ENCODE measurements around the gene METTL24.
A peak's percentile ranks its signal among the peaks of the same experiment; 100 is the strongest.
"Not testable (repeated sequence)": the region's sequence is repeated elsewhere in the genome, so short reads cannot be mapped to it uniquely, and the experiment has no call there.

The METTL24 gene

GRCh38 chr6:110309432-110309831, 48.7 kb downstream of the METTL24 start:
- DNase-seq: not testable (repeated sequence)

- peak; percentile 48 for DNase-seq
Observed at GRCh38 chr6:110307368-110307767, 50.8 kb downstream of the METTL24 start.

- not testable (repeated sequence) for DNase-seq
Observed at GRCh38 chr6:110305832-110306231, 52.3 kb downstream of the METTL24 start.

GRCh38 chr6:110303692-110304091, 54.5 kb downstream of the METTL24 start:
- DNase-seq: not testable (repeated sequence)

- DNase-seq: no peak
Observed at GRCh38 chr6:110298916-110299315, 59.2 kb downstream of the METTL24 start.

GRCh38 chr6:110298411-110298810, 59.7 kb downstream of the METTL24 start:
- DNase-seq: no peak

GRCh38 chr6:110296241-110297025, 61.7 kb downstream of the METTL24 start:
- peak; percentile 44 for DNase-seq

GRCh38 chr6:110295451-110296165, 62.5 kb downstream of the METTL24 start:
- no peak for DNase-seq

- DNase-seq: no peak
Observed at GRCh38 chr6:110287462-110288341, 70.4 kb downstream of the METTL24 start.

- DNase-seq: no peak
Observed at GRCh38 chr6:110285306-110286060, 72.7 kb downstream of the METTL24 start.

GRCh38 chr6:110284855-110285254, 73.3 kb downstream of the METTL24 start:
- no peak for DNase-seq

- DNase-seq: peak; percentile 46
Observed at GRCh38 chr6:110283657-110284056, 74.5 kb downstream of the METTL24 start.

- no peak for DNase-seq
Observed at GRCh38 chr6:110282412-110282811, 75.7 kb downstream of the METTL24 start.

GRCh38 chr6:110277100-110277665, 81.0 kb downstream of the METTL24 start:
- no peak for DNase-seq

GRCh38 chr6:110272781-110273180, 85.4 kb downstream of the METTL24 start:
- DNase-seq: not testable (repeated sequence)

GRCh38 chr6:110271732-110272022, 86.5 kb downstream of the METTL24 start:
- no peak for DNase-seq

- no peak for DNase-seq
Observed at GRCh38 chr6:110270165-110270564, 88.0 kb downstream of the METTL24 start.

GRCh38 chr6:110269623-110270022, 88.5 kb downstream of the METTL24 start:
- DNase-seq: no peak

GRCh38 chr6:110266996-110267395, 91.2 kb downstream of the METTL24 start:
- DNase-seq: no peak

GRCh38 chr6:110265273-110265672, 92.9 kb downstream of the METTL24 start:
- no peak for DNase-seq

GRCh38 chr6:110256366-110256765, 101.8 kb downstream of the METTL24 start:
- DNase-seq: no peak

- peak; percentile 57 for DNase-seq
Observed at GRCh38 chr6:110255211-110255750, 102.9 kb downstream of the METTL24 start.
